HG03558 (cell line): ENCODE data around the gene NPAS2.

Source experiments
- ATAC-seq: cut with Tn5 transposase; IDR thresholded peaks from one replicate; pipeline ENCODE4 v1.9.1; 2021; ENCODE audit warnings: moderate number of reproducible peaks; ENCODE audit not compliant: unreplicated experiment; ENCODE audit errors: extremely low read depth

Gene NPAS2

DNA sequence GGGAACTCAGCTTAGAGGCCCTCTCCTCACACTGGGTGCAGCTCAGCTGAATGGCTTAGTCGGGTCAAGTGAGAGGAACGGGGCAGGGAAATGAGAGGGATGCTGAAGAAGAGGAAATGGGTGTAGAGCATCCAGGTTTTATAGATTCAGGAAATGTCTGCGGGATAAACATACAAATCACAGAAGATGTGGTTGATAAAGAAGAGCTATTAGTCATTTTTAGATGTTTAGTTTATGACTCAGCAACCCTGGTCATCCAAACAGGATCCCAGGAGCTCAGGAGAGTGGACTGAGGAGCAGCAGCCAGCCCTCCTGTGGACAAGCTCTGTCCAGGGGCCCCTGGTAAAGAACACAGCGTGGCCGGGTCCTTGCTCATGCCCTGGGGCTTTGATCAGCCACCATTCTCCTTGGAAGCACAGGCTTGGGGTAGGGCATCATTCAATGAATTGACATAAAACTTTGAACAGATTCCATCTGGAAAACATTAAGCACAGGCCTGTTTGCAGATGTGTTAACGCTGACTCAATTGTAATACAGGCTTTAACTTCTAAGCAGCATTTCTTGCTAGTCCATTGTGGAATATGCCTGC lies 83.0 kb downstream of the NPAS2 start:
- no peak for ATAC-seq

DNA sequence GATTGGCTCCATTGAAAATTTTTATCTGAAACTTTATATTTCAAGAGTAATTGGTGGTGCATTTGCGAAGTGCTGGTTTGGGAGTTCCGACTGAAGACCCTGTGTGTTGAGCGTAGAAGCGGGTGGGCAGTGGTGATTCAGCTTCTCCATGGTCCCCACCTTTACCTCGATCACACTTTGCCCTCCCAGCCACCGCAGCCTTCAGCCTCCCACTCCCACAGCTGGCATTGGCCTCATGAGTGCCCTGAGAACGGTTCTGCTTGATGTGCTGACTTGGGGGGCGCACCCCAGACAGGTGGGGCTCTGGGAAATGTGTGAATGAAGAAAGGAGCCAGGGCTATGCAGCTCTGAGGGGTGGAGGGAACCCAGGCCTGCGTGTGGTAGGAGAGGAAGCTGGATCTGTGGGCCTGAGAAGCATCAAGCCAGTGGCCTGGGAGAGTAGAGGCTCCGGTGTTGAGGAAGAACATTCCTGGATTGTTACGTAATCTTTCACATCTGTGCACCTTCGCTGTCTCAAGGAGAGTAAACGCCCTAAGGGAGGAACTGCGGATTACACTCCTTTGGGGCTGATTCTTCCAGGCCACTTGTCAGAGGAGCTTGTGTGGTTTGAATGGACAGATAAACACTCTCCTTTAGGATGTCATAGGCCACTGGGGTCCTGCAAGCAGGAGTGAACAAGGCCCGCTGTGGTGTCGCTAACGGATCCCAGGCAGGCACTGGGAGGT lies 83.8 kb downstream of the NPAS2 start:
- no peak for ATAC-seq

DNA sequence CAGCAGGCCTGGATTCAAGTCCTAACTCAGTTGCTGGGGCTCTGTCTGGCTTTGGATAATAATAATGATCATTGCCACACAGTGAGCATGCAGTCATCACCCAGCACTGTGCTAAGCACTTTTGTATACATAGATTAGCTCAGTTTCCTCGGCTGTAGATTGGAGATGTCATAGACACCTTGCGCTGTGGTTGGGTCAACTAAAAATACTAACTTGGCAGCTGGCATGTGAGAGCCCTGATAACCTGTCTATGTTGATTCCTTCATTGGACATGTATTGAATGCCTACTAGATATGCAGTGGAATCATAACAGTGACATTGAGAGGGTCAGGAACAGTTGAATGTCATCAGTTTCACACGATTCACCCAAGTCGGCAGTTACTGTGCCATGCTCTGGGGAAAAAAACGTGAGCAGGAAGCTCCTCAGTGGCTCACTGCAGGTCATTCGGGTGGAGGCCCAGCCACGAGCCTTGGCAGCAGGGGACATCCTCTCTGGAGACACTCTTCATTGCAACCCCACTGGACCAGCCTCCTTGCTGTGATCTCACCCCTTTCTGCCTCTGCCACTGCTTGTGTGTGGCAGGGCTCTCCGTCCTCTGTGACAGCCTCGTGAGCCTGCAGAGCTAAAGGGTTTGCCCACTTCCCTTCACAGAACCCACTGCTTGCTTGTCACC lies 85.3 kb downstream of the NPAS2 start:
- no peak for ATAC-seq

DNA sequence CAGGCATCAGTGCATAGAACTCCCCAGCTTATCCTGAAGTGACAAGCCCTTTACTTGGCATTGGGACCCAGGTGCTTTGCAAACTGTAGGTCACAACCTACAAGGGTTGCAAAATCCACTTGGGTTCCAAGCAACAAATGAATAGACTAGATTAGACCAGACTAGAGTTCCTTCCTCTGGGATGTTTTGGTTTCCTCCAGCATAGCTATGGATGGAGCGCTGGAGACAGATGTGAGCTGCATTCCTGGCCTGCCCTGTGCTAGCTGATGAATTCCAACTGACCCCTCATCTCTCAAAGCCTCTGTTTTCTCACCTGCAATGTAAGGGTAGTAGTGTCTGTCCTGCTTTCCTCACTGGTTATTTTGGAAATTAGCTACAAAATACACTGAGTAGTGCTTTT lies 86.2 kb downstream of the NPAS2 start:
- no peak for ATAC-seq

GRCh38 chr2:100906679-100907078 lies 86.7 kb downstream of the NPAS2 start:
- ATAC-seq = no peak

DNA sequence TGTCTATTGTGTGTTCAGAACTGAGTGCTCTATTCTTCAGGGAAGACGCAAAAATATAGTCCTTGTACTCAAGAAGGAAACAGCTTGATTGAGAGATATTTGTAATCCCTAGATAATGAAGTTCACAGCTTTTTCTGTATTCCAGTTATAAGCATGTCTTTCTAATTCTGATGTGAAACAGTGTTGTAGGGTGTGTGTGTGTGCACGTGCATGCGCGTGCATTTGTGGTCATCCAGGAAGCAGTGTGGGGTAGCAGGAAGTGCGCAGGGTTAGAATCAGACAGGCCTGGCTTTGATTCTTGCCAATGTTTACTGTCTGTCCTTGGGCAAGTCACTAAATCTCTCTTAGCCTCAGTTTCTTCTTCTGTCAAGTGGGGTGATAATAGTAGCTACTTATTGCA lies 87.9 kb downstream of the NPAS2 start:
- ATAC-seq = no peak

- ATAC-seq = no peak
Measured at GRCh38 chr2:100909534-100910081, 89.7 kb downstream of the NPAS2 start.

DNA sequence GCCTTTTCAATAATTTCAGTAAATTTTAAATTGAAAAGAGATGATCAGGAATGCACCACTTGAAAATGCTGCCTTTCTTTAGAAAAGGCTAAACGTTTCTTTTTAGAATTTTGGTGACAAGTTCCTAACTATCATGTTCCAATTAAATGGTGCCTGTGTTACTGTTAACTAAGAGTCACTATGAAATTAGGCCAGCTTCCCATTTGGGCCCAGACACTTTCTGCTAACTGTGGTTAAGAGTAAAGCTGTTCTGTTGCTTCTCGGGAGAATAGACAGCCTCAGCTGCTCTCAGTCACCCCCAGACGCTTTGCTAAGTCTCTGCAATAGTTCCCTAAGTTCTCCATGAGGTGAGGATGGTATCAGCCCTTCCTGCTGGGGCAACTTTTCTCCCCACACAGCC lies 90.2 kb downstream of the NPAS2 start:
- no peak for ATAC-seq

DNA sequence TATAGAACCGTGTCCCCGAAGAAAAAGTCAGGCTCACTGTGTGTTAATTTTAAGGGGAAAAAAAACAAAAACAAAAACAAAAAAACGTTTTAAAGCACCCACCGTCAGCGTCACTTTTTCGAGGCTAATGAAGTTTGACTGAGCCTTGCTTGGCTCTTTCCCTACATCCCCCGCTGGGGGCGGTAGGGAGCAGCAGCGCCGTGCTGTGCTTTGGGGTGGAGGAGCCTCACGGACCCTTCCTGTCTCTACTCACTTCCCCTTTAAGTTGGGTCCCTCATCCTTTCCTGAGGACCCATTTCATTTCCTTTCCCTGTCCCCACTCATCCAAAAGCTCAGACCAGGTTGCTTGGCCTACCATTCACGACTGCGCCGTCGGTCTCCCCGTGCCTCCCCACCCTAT lies 99.4 kb downstream of the NPAS2 start:
- ATAC-seq = no peak

DNA sequence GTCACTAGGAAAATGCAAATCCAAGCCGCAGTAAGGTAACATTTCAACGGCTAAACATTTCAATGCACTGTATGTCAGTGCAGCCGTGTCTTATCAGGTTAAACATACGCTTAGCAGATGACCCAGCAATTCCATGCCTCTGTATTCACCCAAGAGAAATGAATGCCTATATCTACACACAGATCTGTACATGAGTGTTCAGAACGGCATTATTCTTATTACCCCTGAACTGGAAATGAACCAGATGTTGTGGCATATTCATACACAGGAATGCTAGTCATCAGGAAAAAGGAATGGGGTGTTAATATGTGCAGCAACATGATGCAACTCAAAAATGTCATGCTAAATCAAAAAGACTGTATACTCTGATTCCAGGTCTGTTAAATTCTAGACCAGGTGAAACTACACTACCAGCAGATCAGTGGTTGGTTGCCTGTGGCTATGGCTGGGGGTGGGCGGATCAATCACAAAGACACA lies 101.8 kb downstream of the NPAS2 start:
- ATAC-seq = no peak

DNA sequence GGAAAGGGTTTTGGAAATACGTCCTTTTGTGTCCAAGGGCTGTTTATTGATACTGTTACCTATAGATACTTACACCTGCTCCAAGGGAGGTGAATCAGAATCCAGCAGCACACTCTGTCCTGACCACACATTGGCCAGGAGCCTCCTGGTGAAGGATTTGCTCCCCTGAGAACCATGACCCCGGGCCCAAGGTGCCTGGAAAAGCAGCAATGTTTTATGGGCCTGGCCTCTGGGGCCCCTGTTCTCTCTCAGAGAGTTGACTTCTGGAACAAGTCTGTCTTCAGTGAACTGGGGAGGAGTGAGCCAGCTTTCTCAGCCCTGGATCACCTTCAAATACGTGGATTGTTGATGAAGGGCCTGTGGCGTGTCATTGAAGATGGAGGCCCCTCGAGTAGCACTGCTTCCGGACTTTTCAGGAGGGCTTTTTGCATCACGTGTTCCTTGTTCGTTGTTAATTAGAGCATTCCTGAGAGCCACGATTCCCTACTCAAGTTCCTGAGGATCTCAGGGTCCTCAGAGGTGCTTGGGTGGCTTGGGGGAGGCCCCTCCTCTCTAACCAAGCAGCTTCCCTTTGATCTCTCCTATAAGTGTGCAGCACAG lies 103.6 kb downstream of the NPAS2 start:
- no peak for ATAC-seq

DNA sequence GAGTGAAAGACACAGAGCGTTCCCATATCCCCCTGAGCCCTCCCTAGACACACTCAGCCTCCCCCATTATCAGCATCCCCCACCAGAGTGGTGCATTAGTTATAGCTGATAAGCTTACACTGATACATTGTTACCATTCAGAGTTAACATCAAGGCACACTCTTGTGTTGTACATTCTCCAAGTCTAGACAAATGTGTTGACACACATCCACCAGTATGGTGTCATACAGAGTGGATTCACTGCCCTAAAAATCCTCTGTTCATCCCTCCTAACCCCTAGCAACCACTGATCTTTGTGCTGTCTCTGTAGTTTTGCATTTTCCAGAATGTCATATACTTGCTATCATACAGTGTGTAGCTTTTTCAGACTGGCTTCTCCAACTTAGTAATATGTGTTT lies 104.2 kb downstream of the NPAS2 start:
- ATAC-seq = no peak

DNA sequence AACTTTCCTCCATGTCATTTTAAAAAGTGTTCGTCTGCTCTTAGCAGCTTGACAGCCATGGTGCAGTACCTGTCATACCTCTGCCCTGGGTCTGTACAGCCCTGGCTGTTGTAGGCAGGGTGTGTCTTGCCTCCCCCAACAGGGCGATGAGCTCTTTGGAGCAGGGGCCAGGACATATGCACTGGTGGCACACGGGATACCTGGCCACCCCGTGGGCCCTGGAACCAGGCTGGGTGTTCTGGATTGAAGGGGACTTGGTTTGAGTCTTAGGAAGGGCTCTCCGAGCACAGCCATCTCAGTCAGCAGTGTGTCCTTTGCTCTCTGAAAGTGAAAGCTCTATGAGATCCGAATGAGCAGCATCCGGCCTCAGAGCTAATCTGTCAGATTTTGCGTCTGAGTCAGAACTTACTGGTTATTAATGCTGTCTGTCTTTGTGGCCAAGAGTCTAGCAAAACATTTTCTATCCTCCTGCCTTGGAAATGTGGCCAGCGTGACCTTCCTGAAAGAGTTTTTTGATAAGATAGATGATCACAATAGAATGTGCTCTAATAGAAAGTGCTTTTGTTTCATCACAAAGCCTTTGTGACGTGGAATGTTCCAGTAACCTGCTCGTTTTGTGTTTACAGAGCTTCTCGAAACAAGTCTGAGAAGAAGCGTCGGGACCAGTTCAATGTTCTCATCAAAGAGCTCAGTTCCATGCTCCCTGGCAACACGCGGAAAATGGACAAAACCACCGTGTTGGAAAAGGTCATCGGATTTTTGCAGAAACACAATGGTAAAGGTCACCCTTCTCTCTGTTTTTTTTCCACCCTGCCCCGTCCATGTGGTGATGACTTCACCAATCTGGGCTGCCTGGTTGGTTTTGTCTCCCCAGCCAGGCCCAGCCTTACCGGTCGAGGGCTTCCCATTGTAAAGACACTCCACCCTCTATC lies 104.8 kb downstream of the NPAS2 start:
- ATAC-seq = no peak

- ATAC-seq = no peak
Measured at GRCh38 chr2:100928235-100928634, 108.3 kb downstream of the NPAS2 start.

DNA sequence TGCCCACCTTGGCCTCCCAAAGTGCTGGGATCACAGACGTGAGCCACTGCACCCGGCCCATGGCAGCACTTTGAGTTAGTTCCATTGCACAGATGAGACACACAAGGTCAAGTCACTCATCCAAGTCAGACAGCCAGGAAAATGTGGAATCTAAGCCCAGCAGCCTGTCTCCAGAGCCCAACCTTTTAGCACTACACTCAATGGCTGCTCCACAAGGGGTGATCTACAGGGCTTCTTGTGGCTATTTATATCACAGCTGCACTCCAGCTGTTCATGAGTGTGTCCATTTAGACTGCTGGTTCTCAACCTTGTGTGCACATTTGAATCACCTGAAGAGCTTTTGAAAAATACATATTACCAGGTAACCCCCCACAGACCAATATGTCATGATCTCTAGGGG lies 109.2 kb downstream of the NPAS2 start:
- ATAC-seq = no peak

- ATAC-seq = no peak
Measured at GRCh38 chr2:100934504-100935371, 114.8 kb downstream of the NPAS2 start.

GRCh38 chr2:100935372-100935752 lies 115.4 kb downstream of the NPAS2 start:
- no peak for ATAC-seq

DNA sequence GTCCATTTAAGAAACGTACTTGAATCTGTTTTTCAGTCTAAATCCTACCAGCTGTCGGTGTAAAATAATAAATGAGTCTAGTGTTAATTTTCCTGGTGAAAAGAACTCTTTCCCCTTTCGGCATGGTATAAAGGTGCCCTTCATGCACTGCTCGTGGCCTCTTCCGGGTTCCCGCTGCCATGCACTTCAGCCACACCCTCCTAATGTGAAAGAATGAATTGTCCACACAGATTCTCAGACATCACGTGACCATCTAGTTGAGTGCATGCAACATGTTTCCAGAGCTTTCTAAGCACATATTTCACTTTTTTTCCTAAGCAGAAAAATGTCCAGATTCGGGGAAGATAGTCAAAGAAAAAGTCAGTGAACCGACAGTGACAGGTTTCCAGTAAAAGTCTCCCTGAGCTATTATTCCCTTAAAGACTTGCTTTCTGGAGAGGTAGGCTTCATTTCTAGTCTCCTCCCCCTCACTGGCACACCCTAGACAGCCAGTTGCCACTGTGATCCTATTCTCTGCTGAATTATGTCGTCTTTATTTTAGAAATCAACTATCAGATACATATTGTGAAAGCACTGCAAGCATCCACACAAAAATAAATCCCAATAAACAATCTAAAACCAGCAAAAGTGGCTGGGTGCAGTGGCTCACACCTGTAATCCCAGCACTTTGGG lies 116.3 kb downstream of the NPAS2 start:
- no peak for ATAC-seq
